Stomach (tissue), 4 donors: ENCODE results near the gene MRC2.
"Not testable (repeated sequence)": the region's sequence is repeated elsewhere in the genome, so short reads cannot be mapped to it uniquely, and the experiment has no call there.

Experiments
- EP300 ChIP-seq: sonication (generic); formaldehyde crosslinking; IDR thresholded peaks from one replicate; pipeline ENCODE4 v1.6.1; 2017; ENCODE audit warnings: antibody characterized with exemption
- POLR2AphosphoS5 ChIP-seq, 3 donors: sonication (generic); formaldehyde crosslinking; IDR thresholded peaks; one replicate each; pipeline ENCODE4 v1.6.1; 2016; ENCODE audit warnings: antibody characterized with exemption in 3 of 3
- TF ChIP-seq, protein P1 (sequence below), 7 experiments: fragments of 450-650 bp in 4 of 7; fragments of 200-600 bp in 3 of 7; sonication (generic) in 3 of 7; IDR thresholded peaks; one replicate each; pipeline ENCODE4 v1.5.1; 2016 to 2019; ENCODE audit warnings: antibody characterized with exemption in 7 of 7, control low read depth in 2 of 7, mild to moderate bottlenecking in 1 of 7

DNA sequence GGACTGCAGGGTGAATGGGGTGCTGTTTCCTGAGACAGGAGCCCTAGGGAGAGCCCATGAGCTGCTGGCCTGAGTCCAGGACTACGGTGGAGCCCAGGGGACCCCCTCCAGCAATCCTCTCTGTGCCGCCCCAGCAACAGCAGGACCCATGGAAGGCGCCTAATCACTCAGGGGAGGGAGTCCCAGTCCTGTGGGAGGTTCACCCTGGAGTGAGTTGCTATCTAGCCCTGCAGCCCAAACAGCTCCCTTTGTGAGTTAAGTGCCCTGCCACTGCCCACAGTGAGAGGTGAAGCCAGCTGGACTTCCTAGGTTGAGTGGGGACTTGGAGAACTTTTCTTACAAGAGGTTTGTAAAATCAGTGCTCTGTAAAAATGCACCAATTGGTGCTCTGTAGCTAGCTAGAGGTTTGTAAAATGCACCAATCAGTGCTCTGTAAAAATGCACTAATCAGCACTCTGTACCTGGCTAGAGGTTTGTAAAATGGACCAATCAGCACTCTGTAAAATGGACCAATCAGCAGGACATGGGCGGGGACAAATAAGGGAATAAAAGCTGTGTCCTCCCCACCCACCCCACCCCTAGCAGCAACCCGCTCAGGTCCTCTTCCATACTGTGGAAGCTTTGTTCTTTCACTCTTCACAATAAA lies 67.7 kb downstream of the MRC2 start:
- TF ChIP-seq, protein P1, sequence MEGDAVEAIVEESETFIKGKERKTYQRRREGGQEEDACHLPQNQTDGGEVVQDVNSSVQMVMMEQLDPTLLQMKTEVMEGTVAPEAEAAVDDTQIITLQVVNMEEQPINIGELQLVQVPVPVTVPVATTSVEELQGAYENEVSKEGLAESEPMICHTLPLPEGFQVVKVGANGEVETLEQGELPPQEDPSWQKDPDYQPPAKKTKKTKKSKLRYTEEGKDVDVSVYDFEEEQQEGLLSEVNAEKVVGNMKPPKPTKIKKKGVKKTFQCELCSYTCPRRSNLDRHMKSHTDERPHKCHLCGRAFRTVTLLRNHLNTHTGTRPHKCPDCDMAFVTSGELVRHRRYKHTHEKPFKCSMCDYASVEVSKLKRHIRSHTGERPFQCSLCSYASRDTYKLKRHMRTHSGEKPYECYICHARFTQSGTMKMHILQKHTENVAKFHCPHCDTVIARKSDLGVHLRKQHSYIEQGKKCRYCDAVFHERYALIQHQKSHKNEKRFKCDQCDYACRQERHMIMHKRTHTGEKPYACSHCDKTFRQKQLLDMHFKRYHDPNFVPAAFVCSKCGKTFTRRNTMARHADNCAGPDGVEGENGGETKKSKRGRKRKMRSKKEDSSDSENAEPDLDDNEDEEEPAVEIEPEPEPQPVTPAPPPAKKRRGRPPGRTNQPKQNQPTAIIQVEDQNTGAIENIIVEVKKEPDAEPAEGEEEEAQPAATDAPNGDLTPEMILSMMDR (IDR thresholded peaks at IDR 0.05), result not testable (repeated sequence)
- TF ChIP-seq POLR2AphosphoS5 (IDR thresholded peaks at IDR 0.05); EP300: not testable (repeated sequence)
